Measurements from ENCODE around the gene SV2A. TPM values are rescaled to one million over a fixed set of nuclear protein-coding genes. Genes with fewer than 3 reads are reported as not detected.

SV2A gene
- total RNA-seq, 1 experiment from 2014 or later, result 2.9 TPM

DNA sequence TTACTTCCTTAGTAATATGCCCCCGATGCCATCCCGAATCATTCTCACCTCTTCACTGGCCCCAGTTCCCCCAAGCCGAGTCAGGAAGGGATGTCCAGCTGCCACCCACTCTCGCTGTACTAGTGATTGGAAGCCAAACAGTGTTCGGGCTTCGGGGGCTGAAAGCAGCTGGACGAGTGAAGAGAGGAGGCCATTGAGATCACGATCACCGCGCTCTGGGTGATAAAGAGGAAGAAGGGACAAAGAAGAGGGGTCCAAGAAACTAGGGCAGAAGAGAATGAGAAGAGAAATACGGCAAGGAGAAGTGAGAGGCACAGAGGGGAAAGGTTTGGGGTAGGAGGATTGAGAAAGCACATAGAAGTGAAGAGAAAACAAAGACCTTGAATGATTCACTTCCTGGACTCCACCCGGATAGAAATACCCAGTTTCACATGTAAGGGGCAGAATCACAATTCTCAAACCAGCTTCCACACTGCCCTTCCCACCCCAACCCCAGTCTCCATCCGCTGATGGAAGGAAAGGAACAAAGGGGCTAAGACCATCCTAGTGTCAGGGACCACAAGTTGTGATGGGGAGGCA lies 13.7 kb upstream of the SV2A start:
- Histone ChIP-seq H3K27ac (ENCODE audit: low read length) (no peak overlapping the region), H3K4me3 (ENCODE audit: low read depth in 2 of 2, low read length in 2 of 2) (no peak overlapping the region), H3K36me3 (ENCODE audit: control insufficient read depth, insufficient read depth, low read length) (peaks cover 9% of the 10 kb centered on the region), H3K9me3 (ENCODE audit: control insufficient read depth, insufficient read depth, low read depth, low read length) (no peaks in the 10 kb centered on the region), H3K27me3 (ENCODE audit: control insufficient read depth, insufficient read depth, low read length) (no peaks in the 10 kb centered on the region), H3K4me1 (ENCODE audit: control insufficient read depth, insufficient read depth, low read length) (peaks cover 17% of the 10 kb centered on the region)
- no peak for TF ChIP-seq SIN3A (IDR thresholded peaks at IDR 0.05; ENCODE audit: borderline replicate concordance, insufficient read depth, low read depth, low read length)
- DNase-seq (ENCODE audit: low read depth, low spot score), result no peak
- ChIA-PET POLR2A (no interaction called here), CTCF (no interaction called here)
- ATAC-seq, result no peak
- BruUV-seq (replicated peaks), result no TSS peak
- in situ Hi-C loops (cut with HindIII; ENCODE audit: low pct_unique_long_range_greater_than_20kb, low sequenced_read_pairs) (no loop called here), intact Hi-C loops (cut with micrococcal nuclease; ENCODE audit: unreplicated experiment) (no loop called here)

DNA sequence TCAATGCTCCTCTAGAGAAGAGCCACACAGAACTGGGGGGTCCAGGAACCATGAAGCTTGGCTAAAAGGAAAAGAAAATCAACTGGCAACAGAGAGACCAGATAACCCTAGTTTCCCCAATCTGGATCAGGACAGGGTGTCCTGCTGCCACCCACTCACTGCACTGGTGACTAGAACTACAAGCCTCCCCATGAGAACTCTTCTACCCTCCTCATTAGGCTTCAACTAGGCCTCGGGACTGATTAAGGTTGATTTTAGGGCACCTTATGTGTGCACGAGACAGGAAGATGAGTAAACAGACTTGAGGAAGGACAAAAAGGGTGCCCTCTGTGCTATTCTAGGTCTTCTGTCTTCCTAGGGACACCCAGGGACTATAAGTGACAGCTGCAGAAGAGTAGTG lies 12.2 kb upstream of the SV2A start:
- DNase-seq (ENCODE audit: low read depth, low spot score) (no peak), ATAC-seq (no peak)
- Histone ChIP-seq H3K36me3 (ENCODE audit: control insufficient read depth, insufficient read depth, low read length) (peaks cover 20% of the 10 kb centered on the region), H3K27me3 (ENCODE audit: control insufficient read depth, insufficient read depth, low read length) (no peaks in the 10 kb centered on the region), H3K4me1 (ENCODE audit: control insufficient read depth, insufficient read depth, low read length) (peaks cover 25% of the 10 kb centered on the region), H3K4me3 (ENCODE audit: low read depth in 2 of 2, low read length in 2 of 2) (no peak overlapping the region), H3K9me3 (ENCODE audit: control insufficient read depth, insufficient read depth, low read depth, low read length) (no peaks in the 10 kb centered on the region), H3K27ac (ENCODE audit: low read length) (no peak overlapping the region; the same call in none of the 2 replicates)
- TF ChIP-seq, protein P1, sequence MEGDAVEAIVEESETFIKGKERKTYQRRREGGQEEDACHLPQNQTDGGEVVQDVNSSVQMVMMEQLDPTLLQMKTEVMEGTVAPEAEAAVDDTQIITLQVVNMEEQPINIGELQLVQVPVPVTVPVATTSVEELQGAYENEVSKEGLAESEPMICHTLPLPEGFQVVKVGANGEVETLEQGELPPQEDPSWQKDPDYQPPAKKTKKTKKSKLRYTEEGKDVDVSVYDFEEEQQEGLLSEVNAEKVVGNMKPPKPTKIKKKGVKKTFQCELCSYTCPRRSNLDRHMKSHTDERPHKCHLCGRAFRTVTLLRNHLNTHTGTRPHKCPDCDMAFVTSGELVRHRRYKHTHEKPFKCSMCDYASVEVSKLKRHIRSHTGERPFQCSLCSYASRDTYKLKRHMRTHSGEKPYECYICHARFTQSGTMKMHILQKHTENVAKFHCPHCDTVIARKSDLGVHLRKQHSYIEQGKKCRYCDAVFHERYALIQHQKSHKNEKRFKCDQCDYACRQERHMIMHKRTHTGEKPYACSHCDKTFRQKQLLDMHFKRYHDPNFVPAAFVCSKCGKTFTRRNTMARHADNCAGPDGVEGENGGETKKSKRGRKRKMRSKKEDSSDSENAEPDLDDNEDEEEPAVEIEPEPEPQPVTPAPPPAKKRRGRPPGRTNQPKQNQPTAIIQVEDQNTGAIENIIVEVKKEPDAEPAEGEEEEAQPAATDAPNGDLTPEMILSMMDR (IDR thresholded peaks at IDR 0.05), result no peak
- TF ChIP-seq, protein P2, sequence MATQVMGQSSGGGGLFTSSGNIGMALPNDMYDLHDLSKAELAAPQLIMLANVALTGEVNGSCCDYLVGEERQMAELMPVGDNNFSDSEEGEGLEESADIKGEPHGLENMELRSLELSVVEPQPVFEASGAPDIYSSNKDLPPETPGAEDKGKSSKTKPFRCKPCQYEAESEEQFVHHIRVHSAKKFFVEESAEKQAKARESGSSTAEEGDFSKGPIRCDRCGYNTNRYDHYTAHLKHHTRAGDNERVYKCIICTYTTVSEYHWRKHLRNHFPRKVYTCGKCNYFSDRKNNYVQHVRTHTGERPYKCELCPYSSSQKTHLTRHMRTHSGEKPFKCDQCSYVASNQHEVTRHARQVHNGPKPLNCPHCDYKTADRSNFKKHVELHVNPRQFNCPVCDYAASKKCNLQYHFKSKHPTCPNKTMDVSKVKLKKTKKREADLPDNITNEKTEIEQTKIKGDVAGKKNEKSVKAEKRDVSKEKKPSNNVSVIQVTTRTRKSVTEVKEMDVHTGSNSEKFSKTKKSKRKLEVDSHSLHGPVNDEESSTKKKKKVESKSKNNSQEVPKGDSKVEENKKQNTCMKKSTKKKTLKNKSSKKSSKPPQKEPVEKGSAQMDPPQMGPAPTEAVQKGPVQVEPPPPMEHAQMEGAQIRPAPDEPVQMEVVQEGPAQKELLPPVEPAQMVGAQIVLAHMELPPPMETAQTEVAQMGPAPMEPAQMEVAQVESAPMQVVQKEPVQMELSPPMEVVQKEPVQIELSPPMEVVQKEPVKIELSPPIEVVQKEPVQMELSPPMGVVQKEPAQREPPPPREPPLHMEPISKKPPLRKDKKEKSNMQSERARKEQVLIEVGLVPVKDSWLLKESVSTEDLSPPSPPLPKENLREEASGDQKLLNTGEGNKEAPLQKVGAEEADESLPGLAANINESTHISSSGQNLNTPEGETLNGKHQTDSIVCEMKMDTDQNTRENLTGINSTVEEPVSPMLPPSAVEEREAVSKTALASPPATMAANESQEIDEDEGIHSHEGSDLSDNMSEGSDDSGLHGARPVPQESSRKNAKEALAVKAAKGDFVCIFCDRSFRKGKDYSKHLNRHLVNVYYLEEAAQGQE (IDR thresholded peaks at IDR 0.05; ENCODE audit: insufficient read depth in 1 of 2, low read depth in 2 of 2, low read length in 1 of 2), result no peak
- TF ChIP-seq TCF7L2 (IDR thresholded peaks at IDR 0.05; ENCODE audit: low read depth, low read length), result no peak
- no peak for TF ChIP-seq SIN3A (IDR thresholded peaks at IDR 0.05; ENCODE audit: borderline replicate concordance, insufficient read depth, low read depth, low read length)
- CTCF ChIA-PET, result no interaction called here
- POLR2A ChIA-PET, result no interaction called here
- intact Hi-C loops (cut with micrococcal nuclease; ENCODE audit: unreplicated experiment), result no loop called here
- BruUV-seq (replicated peaks), result no TSS peak
- in situ Hi-C loops (cut with HindIII; ENCODE audit: low pct_unique_long_range_greater_than_20kb, low sequenced_read_pairs), result no loop called here

DNA sequence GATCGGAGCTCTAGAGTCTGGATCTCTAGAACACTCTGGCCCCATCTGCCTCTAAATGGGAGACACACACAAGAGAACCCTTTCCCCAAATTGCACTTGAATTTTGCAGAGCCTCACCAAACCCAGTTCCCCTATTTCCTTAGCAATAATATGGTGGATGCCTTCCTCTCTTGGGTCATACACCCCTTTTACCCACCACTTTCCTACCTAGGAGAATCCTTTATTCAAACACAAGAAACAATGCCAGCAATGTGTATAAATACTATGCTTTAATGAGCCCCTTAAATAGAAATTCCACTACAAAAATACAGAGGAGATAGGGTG lies 10.7 kb upstream of the SV2A start:
- DNase-seq (ENCODE audit: low read depth, low spot score) (no peak), ATAC-seq (no peak)
- CTCF ChIA-PET, result no interaction called here
- H3K36me3 ChIP-seq (ENCODE audit: control insufficient read depth, insufficient read depth, low read length), result peaks cover 28% of the 10 kb centered on the region
- BruUV-seq (replicated peaks), result no TSS peak
- POLR2A ChIA-PET, result interaction anchor here (0.8 kb wide), 1 partner anchor 43 kb away, joined by 3 read pairs; no protein-coding TSS in a partner anchor
- in situ Hi-C loops (cut with HindIII; ENCODE audit: low pct_unique_long_range_greater_than_20kb, low sequenced_read_pairs) (no loop called here), intact Hi-C loops (cut with micrococcal nuclease; ENCODE audit: unreplicated experiment) (no loop called here)
- peak overlapping the region; percentile 79 to 93 for H3K4me3 ChIP-seq (ENCODE audit: low read depth in 2 of 2, low read length in 2 of 2)
- TF ChIP-seq POLR2AphosphoS5 (IDR thresholded peaks at IDR 0.05; ENCODE audit: low read depth, low read length) (no peak), TCF7L2 (IDR thresholded peaks at IDR 0.05; ENCODE audit: low read depth, low read length) (no peak), SIN3A (IDR thresholded peaks at IDR 0.05; ENCODE audit: borderline replicate concordance, insufficient read depth, low read depth, low read length) (no peak)
- TF ChIP-seq, protein P2 (IDR thresholded peaks at IDR 0.05; ENCODE audit: insufficient read depth in 1 of 2, low read depth in 2 of 2, low read length in 1 of 2), result no peak
- TF ChIP-seq, protein P1 (IDR thresholded peaks at IDR 0.05), result no peak
- H3K9me3 ChIP-seq (ENCODE audit: control insufficient read depth, insufficient read depth, low read depth, low read length), result no peaks in the 10 kb centered on the region
- peaks cover 25% of the 10 kb centered on the region for H3K4me1 ChIP-seq (ENCODE audit: control insufficient read depth, insufficient read depth, low read length)
- H3K27me3 ChIP-seq (ENCODE audit: control insufficient read depth, insufficient read depth, low read length), result no peaks in the 10 kb centered on the region
- peak overlapping the region; percentile 99 for H3K27ac ChIP-seq (ENCODE audit: low read length)

Data from Panc1 (cell line).